Chondrocyte (in vitro differentiated cells): Measurements from ENCODE around the gene CBLB. TPM values are rescaled to one million over a fixed set of nuclear protein-coding genes. Genes with fewer than 3 reads are reported as not detected.

ENCODE experiments used
- DNase-seq: peaks from one replicate; pipeline ENCODE4 v3.0.0; 2021; ENCODE audit warnings: mixed read lengths, low spot score
- H3K27ac Mint-ChIP-seq: one replicate; pipeline ENCODE4 v1.8.0; 2021; ENCODE audit warnings: mild to moderate bottlenecking, moderate library complexity, mixed read lengths; ENCODE audit not compliant: unreplicated experiment
- H3K27me3 Mint-ChIP-seq: 2 replicates; pipeline ENCODE4 v1.8.0; 2021; ENCODE audit warnings: low read depth, mixed read lengths
- H3K36me3 Mint-ChIP-seq: 2 replicates; pipeline ENCODE4 v1.8.0; 2021; ENCODE audit warnings: low read depth, mixed read lengths
- H3K4me1 Mint-ChIP-seq: 2 replicates; pipeline ENCODE4 v1.8.0; 2021; ENCODE audit warnings: low read depth, mild to moderate bottlenecking, mixed read lengths
- H3K4me3 Mint-ChIP-seq: one replicate; pipeline ENCODE4 v1.8.0; 2021; ENCODE audit warnings: mild to moderate bottlenecking, moderate library complexity, mixed read lengths; ENCODE audit not compliant: unreplicated experiment
- H3K9me3 Mint-ChIP-seq: 2 replicates; pipeline ENCODE4 v1.8.0; 2021; ENCODE audit warnings: low read depth, mixed read lengths
- CTCF ChIP-seq: fragments of 200-600 bp; sonication (generic); IDR thresholded peaks from 2 replicates; pipeline ENCODE4 v1.5.0; 2021; ENCODE audit warnings: antibody characterized with exemption, mild to moderate bottlenecking, moderate library complexity
- total RNA-seq: library from RNA; stranded (reverse); gene quantifications from 3 replicates; pipeline ENCODE4 v1.2.1, GENCODE V29; 2021

CBLB gene
- total RNA-seq, 1 donor from 2014 or later: 25.0 TPM

- no peak overlapping the region for H3K27ac Mint-ChIP-seq
- H3K36me3 Mint-ChIP-seq: peaks cover 30% of the 10 kb centered on the region
- H3K4me1 Mint-ChIP-seq: peaks cover 5% of the 10 kb centered on the region
- DNase-seq: no peak
- H3K27me3 Mint-ChIP-seq: no peaks in the 10 kb centered on the region
- H3K4me3 Mint-ChIP-seq: no peak overlapping the region
- no peak for TF ChIP-seq CTCF
- no peaks in the 10 kb centered on the region for H3K9me3 Mint-ChIP-seq
Measured at GRCh38 chr3:105678017-105678416, 190.8 kb downstream of the CBLB start.

GRCh38 chr3:105676621-105677300 is 192.1 kb downstream of the CBLB start:
- no peaks in the 10 kb centered on the region for H3K27me3 Mint-ChIP-seq
- H3K4me1 Mint-ChIP-seq: peaks cover 5% of the 10 kb centered on the region
- no peak overlapping the region for H3K27ac Mint-ChIP-seq
- DNase-seq: no peak
- H3K36me3 Mint-ChIP-seq: peaks cover 29% of the 10 kb centered on the region
- no peak for TF ChIP-seq CTCF
- H3K4me3 Mint-ChIP-seq: no peak overlapping the region
- peaks cover 2% of the 10 kb centered on the region for H3K9me3 Mint-ChIP-seq

GRCh38 chr3:105674437-105675065 is 194.3 kb downstream of the CBLB start:
- H3K4me3 Mint-ChIP-seq: no peak overlapping the region
- H3K36me3 Mint-ChIP-seq: peaks cover 23% of the 10 kb centered on the region
- H3K4me1 Mint-ChIP-seq: peaks cover 5% of the 10 kb centered on the region
- DNase-seq: no peak
- no peak for TF ChIP-seq CTCF
- no peak overlapping the region for H3K27ac Mint-ChIP-seq
- no peaks in the 10 kb centered on the region for H3K27me3 Mint-ChIP-seq
- peaks cover 2% of the 10 kb centered on the region for H3K9me3 Mint-ChIP-seq

GRCh38 chr3:105672996-105673395 is 195.8 kb downstream of the CBLB start:
- Mint-ChIP-seq H3K9me3 (peaks cover 2% of the 10 kb centered on the region), H3K36me3 (peaks cover 19% of the 10 kb centered on the region), H3K27ac (no peak overlapping the region), H3K27me3 (no peaks in the 10 kb centered on the region), H3K4me1 (peaks cover under 1% of the 10 kb centered on the region), H3K4me3 (no peak overlapping the region)
- TF ChIP-seq CTCF: no peak
- DNase-seq: no peak

GRCh38 chr3:105662306-105662705 is 206.5 kb downstream of the CBLB start:
- H3K27ac Mint-ChIP-seq: peak overlapping the region; percentile 68
- no peak for DNase-seq
- H3K36me3 Mint-ChIP-seq: peaks cover 19% of the 10 kb centered on the region
- TF ChIP-seq CTCF: no peak
- no peak overlapping the region for H3K4me3 Mint-ChIP-seq
- peaks cover 25% of the 10 kb centered on the region for H3K4me1 Mint-ChIP-seq
- peaks cover 6% of the 10 kb centered on the region for H3K9me3 Mint-ChIP-seq
- no peaks in the 10 kb centered on the region for H3K27me3 Mint-ChIP-seq
